ENCODE measurements around the gene TMBIM6. TPM values are rescaled to one million over a fixed set of nuclear protein-coding genes. Genes with fewer than 3 reads are reported as not detected.

TMBIM6 gene
- total and polyA plus RNA-seq, 10 donors = 100 to 437 (median 375) TPM

- H3K36me3 ChIP-seq = peaks cover 0 to 41% (median 11%) of the 10 kb centered on the region in 6 donors
- 51 to 65% (median 56%) methylated on average over 8 to 9 of the region's 9 CpGs for WGBS, 5 donors
- H3K27ac ChIP-seq = no peak overlapping the region
- H3K27me3 ChIP-seq (replicated peaks in 1 of 7) = no peaks in the 10 kb centered on the region
- intact Hi-C loops (cut with DNase I; ENCODE audit: low total_unique reads) = no loop called here
- no peak overlapping the region for H3K4me3 ChIP-seq
- H3K9me3 ChIP-seq = no peaks in the 10 kb centered on the region
- no peak for DNase-seq
- no peak for TF ChIP-seq POLR2AphosphoS5 (IDR thresholded peaks at IDR 0.05)
- TF ChIP-seq POLR2A (IDR thresholded peaks at IDR 0.05) = no peak
- no peak for TF ChIP-seq CTCF (IDR thresholded peaks at IDR 0.05 in 8 of 11, conservative IDR thresholded peaks at IDR 0.05 in 3 of 11)
- peaks cover 0 to 53% (median 11%) of the 10 kb centered on the region in 6 donors for H3K4me1 ChIP-seq
Measured at GRCh38 chr12:49809906-49810389, 68.6 kb downstream of the TMBIM6 start.

GRCh38 chr12:49811136-49811535, 69.8 kb downstream of the TMBIM6 start:
- Histone ChIP-seq H3K36me3 (peaks cover 0 to 38% (median under 1%) of the 10 kb centered on the region in 6 donors), H3K4me3 (no peak overlapping the region), H3K27ac (no peak overlapping the region), H3K4me1 (peaks cover 0 to 53% (median 11%) of the 10 kb centered on the region in 6 donors), H3K27me3 (replicated peaks in 1 of 7) (no peaks in the 10 kb centered on the region), H3K9me3 (no peaks in the 10 kb centered on the region)
- TF ChIP-seq POLR2AphosphoS5 (IDR thresholded peaks at IDR 0.05) (no peak), CTCF (IDR thresholded peaks at IDR 0.05 in 8 of 11, conservative IDR thresholded peaks at IDR 0.05 in 3 of 11) (no peak), POLR2A (IDR thresholded peaks at IDR 0.05) (no peak)
- no peak for DNase-seq
- 81 to 91% (median 86%) methylated on average over 5 of the region's 5 CpGs for WGBS, 5 donors
- intact Hi-C loops (cut with DNase I; ENCODE audit: low total_unique reads) = no loop called here

- intact Hi-C loops (cut with DNase I; ENCODE audit: low total_unique reads) = no loop called here
- peaks cover 0 to 42% (median 0%) of the 10 kb centered on the region in 6 donors for H3K36me3 ChIP-seq
- no peak overlapping the region for H3K4me3 ChIP-seq
- DNase-seq = no peak
- no peak for TF ChIP-seq POLR2A (IDR thresholded peaks at IDR 0.05)
- TF ChIP-seq CTCF (IDR thresholded peaks at IDR 0.05 in 8 of 11, conservative IDR thresholded peaks at IDR 0.05 in 3 of 11) = no peak
- TF ChIP-seq POLR2AphosphoS5 (IDR thresholded peaks at IDR 0.05) = no peak
- H3K27me3 ChIP-seq (replicated peaks in 1 of 7) = no peaks in the 10 kb centered on the region
- H3K27ac ChIP-seq = no peak overlapping the region
- no peaks in the 10 kb centered on the region for H3K9me3 ChIP-seq
- H3K4me1 ChIP-seq = peaks cover 0 to 53% (median 10%) of the 10 kb centered on the region in 6 donors
- WGBS, 5 donors = 60 to 63% (median 61%) methylated on average over 4 of the region's 4 CpGs
Measured at GRCh38 chr12:49811961-49812401, 70.6 kb downstream of the TMBIM6 start.

GRCh38 chr12:49813131-49813530, 71.8 kb downstream of the TMBIM6 start:
- Histone ChIP-seq H3K9me3 (no peaks in the 10 kb centered on the region), H3K4me1 (peaks cover 0 to 50% (median 9%) of the 10 kb centered on the region in 6 donors), H3K27ac (no peak overlapping the region), H3K36me3 (peaks cover 0 to 38% (median 0%) of the 10 kb centered on the region in 6 donors), H3K27me3 (replicated peaks in 1 of 7) (no peaks in the 10 kb centered on the region), H3K4me3 (no peak overlapping the region)
- intact Hi-C loops (cut with DNase I; ENCODE audit: low total_unique reads) = no loop called here
- DNase-seq = no peak
- TF ChIP-seq CTCF (IDR thresholded peaks at IDR 0.05 in 8 of 11, conservative IDR thresholded peaks at IDR 0.05 in 3 of 11) (no peak), POLR2A (IDR thresholded peaks at IDR 0.05) (no peak), POLR2AphosphoS5 (IDR thresholded peaks at IDR 0.05) (no peak)
- WGBS, 5 donors = 74 to 91% (median 85%) methylated on average over 1 of the region's 1 CpG

Small RNA genes lying within 50 kb of the gene (small RNA-seq; reads per million reads assigned to genes)
- 0 reads per million in 4 donors for gene AC020612.2
- gene LSM6P2 = 0 reads per million in 4 donors

Other genes starting within 250 kb of the TMBIM6 start
- 1 to 10 TPM in 4 of 7 donors, under 1 TPM in 3; 0.41 to 2.9 (median 1.0) TPM for gene KCNH3, start 202.5 kb upstream of the TMBIM6 start, total RNA-seq
- under 1 TPM; 0.33 to 0.83 (median 0.61) TPM for gene KCNH3, start 202.5 kb upstream of the TMBIM6 start, polyA plus RNA-seq
- gene MCRS1, start 173.4 kb upstream of the TMBIM6 start, total RNA-seq = 10 to 100 TPM; 44.3 to 63.5 (median 54.2) TPM
- 10 to 100 TPM; 44.1 to 64.7 (median 61.1) TPM for gene MCRS1, start 173.4 kb upstream of the TMBIM6 start, polyA plus RNA-seq
- gene FAM186B, start 135.9 kb upstream of the TMBIM6 start, total RNA-seq = under 1 TPM in 4 of 7 donors, not detected in 3; 0.27 to 0.67 (median 0.41) TPM
- under 1 TPM in 2 of 3 donors, not detected in 1; 0.08 to 0.10 TPM for gene FAM186B, start 135.9 kb upstream of the TMBIM6 start, polyA plus RNA-seq
- 10 to 100 TPM in 6 of 7 donors, 1 to 10 TPM in 1; 8.0 to 28.3 (median 20.7) TPM for gene PRPF40B, start 118.0 kb upstream of the TMBIM6 start, total RNA-seq
- gene PRPF40B, start 118.0 kb upstream of the TMBIM6 start, polyA plus RNA-seq = 10 to 100 TPM in 2 of 3 donors, 1 to 10 TPM in 1; 5.9 to 18.0 (median 13.7) TPM
- 10 to 100 TPM; 26.4 to 46.9 (median 37.0) TPM for gene FMNL3, start 34.2 kb upstream of the TMBIM6 start, total RNA-seq
- gene FMNL3, start 34.2 kb upstream of the TMBIM6 start, polyA plus RNA-seq = 10 to 100 TPM in 1 of 3 donors, 1 to 10 TPM in 2; 8.6 to 13.0 (median 9.9) TPM
- gene NCKAP5L, start 86.9 kb downstream of the TMBIM6 start, total RNA-seq = 10 to 100 TPM; 19.9 to 29.4 (median 23.6) TPM
- gene NCKAP5L, start 86.9 kb downstream of the TMBIM6 start, polyA plus RNA-seq = 10 to 100 TPM in 1 of 3 donors, 1 to 10 TPM in 2; 3.6 to 15.3 (median 7.0) TPM
- gene BCDIN3D, start 101.5 kb downstream of the TMBIM6 start, total RNA-seq = 1 to 10 TPM; 4.8 to 7.4 (median 5.3) TPM
- gene BCDIN3D, start 101.5 kb downstream of the TMBIM6 start, polyA plus RNA-seq = 1 to 10 TPM; 3.3 to 5.1 (median 4.6) TPM
- gene FAIM2, start 162.3 kb downstream of the TMBIM6 start, total RNA-seq = 1 to 10 TPM in 4 of 7 donors, under 1 TPM in 2, not detected in 1; 0.09 to 3.2 (median 1.7) TPM
- under 1 TPM; 0.04 to 0.19 (median 0.17) TPM for gene FAIM2, start 162.3 kb downstream of the TMBIM6 start, polyA plus RNA-seq
- gene AQP2, start 209.2 kb downstream of the TMBIM6 start, total RNA-seq = not detected
- not detected for gene AQP2, start 209.2 kb downstream of the TMBIM6 start, polyA plus RNA-seq
- under 1 TPM in 3 of 7 donors, not detected in 4; 0.26 to 0.46 (median 0.30) TPM for gene AQP5, start 220.3 kb downstream of the TMBIM6 start, total RNA-seq
- under 1 TPM in 2 of 3 donors, not detected in 1; 0.05 to 0.45 TPM for gene AQP5, start 220.3 kb downstream of the TMBIM6 start, polyA plus RNA-seq
- gene AQP6, start 231.4 kb downstream of the TMBIM6 start, total RNA-seq = under 1 TPM in 1 of 7 donors, not detected in 6; 0.36 TPM
- under 1 TPM in 1 of 3 donors, not detected in 2; 0.03 TPM for gene AQP6, start 231.4 kb downstream of the TMBIM6 start, polyA plus RNA-seq